ENCODE measurements around the gene SLC38A10. TPM values are rescaled to one million over a fixed set of nuclear protein-coding genes. Genes with fewer than 3 reads are reported as not detected.

The SLC38A10 gene
- total RNA-seq, 1 donor from 2014 or later: 102 TPM

DNA sequence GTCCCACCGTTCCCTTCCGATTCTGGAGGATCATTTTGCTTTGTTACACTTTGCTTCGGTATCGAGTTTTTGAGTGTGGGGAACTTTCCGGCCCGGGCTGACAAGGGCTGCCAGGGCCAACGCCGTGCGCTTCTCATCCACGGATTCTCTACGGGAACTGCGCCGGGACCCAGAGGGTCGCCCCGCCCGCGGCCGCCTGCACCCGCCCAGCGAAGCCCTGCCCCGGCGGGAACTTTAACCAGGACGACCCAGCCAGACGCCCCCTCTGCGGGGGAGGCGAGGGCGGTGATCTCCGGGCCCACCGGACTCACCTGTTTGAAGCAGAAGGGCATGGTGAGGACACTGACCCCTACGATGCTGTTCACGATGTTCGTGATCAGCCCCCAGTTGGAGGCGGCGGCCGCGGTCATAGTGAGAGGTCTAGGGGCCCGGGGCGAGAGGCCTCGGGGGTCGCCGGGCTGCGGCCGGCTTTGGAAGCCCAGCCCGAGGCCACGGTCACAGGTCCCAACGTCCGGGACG is 536 bp downstream of the SLC38A10 start:
- no peaks in the 10 kb centered on the region for H3K9me3 Mint-ChIP-seq
- H3K27me3 Mint-ChIP-seq (ENCODE audit: low read depth): no peaks in the 10 kb centered on the region
- no peak for DNase-seq (ENCODE audit: low spot score)
- H3K4me1 Mint-ChIP-seq (ENCODE audit: low read depth): peaks cover 22% of the 10 kb centered on the region
- H3K27ac Mint-ChIP-seq: peak overlapping the region; percentile 82
- peaks cover 17% of the 10 kb centered on the region for H3K36me3 Mint-ChIP-seq (ENCODE audit: low read depth)
- intact Hi-C loops (cut with micrococcal nuclease): loop anchor here (1.0 to 2.0 kb wide), 2 partner anchors 9 to 190 kb away; no protein-coding TSS in a partner anchor
- H3K4me3 Mint-ChIP-seq (ENCODE audit: low read depth): peak overlapping the region; percentile 87

DNA sequence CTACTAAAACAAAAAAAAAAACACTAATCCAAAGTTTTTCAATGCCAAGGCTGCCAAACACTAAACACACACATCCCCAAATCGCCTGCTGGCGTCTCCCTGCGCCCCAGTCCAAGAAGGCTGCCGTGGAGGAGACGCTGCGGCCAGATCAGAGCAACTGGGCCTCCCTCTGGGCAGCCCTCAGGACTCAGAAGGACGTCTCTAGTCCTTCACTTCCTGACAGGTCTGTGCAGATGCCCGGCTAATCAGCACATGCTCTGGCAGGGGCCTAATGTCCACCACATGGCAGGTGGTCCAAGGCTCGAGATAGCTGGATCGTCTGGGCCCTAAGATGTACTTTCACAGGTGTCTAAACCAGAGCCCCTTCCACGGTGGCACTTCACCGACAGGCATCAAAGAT is 2.7 kb downstream of the SLC38A10 start:
- peaks cover 22% of the 10 kb centered on the region for H3K4me1 Mint-ChIP-seq (ENCODE audit: low read depth)
- DNase-seq (ENCODE audit: low spot score): no peak
- H3K9me3 Mint-ChIP-seq: no peaks in the 10 kb centered on the region
- intact Hi-C loops (cut with micrococcal nuclease): no loop called here
- H3K4me3 Mint-ChIP-seq (ENCODE audit: low read depth): no peak overlapping the region
- no peak overlapping the region for H3K27ac Mint-ChIP-seq
- peaks cover 28% of the 10 kb centered on the region for H3K36me3 Mint-ChIP-seq (ENCODE audit: low read depth)
- no peaks in the 10 kb centered on the region for H3K27me3 Mint-ChIP-seq (ENCODE audit: low read depth)

DNA sequence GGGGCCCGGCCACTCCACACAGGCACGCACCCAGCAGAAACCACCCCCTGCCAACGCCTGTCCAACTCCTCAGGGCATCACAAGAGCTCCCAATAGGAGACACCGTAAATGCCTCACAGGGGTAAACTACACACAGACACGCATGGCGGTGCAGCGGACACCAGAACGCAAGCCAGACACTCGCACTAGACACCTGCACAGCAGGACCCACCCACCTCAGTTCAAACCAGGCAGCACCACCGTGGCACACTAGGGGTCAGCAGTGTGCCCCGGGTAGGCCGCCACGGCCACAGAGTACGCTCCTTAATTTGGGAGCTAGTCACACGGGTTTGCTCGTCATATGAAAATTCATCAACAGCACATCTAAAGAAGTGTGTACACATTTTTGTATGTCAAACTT is 3.4 kb downstream of the SLC38A10 start:
- Mint-ChIP-seq H3K27ac (no peak overlapping the region), H3K4me1 (ENCODE audit: low read depth) (peaks cover 22% of the 10 kb centered on the region), H3K27me3 (ENCODE audit: low read depth) (no peaks in the 10 kb centered on the region), H3K36me3 (ENCODE audit: low read depth) (peaks cover 36% of the 10 kb centered on the region), H3K4me3 (ENCODE audit: low read depth) (peak overlapping the region; percentile 21), H3K9me3 (no peaks in the 10 kb centered on the region)
- DNase-seq (ENCODE audit: low spot score): peak; percentile 60
- intact Hi-C loops (cut with micrococcal nuclease): no loop called here

DNA sequence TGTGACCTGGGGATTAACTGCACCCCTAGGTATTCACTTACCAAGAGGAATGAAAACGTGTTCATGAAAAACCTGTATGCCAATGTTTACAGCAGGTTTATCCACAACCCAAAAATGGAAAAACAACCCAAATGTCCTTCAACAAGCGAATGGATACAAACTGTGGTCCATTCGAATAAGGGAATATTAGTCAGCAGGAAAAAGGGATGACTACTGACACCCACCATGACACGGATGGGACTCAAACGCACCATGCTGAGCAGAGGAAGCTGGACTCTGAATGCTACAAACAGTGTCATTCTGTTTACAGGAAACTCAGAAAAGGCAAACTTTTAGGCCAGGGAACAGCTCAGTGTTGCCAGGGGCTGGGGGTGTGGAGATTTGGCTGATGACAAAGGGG is 4.9 kb downstream of the SLC38A10 start:
- intact Hi-C loops (cut with micrococcal nuclease): no loop called here
- Mint-ChIP-seq H3K4me3 (ENCODE audit: low read depth) (no peak overlapping the region), H3K36me3 (ENCODE audit: low read depth) (peaks cover 41% of the 10 kb centered on the region), H3K27me3 (ENCODE audit: low read depth) (no peaks in the 10 kb centered on the region), H3K27ac (no peak overlapping the region), H3K4me1 (ENCODE audit: low read depth) (peaks cover 17% of the 10 kb centered on the region), H3K9me3 (no peaks in the 10 kb centered on the region)
- no peak for DNase-seq (ENCODE audit: low spot score)

DNA sequence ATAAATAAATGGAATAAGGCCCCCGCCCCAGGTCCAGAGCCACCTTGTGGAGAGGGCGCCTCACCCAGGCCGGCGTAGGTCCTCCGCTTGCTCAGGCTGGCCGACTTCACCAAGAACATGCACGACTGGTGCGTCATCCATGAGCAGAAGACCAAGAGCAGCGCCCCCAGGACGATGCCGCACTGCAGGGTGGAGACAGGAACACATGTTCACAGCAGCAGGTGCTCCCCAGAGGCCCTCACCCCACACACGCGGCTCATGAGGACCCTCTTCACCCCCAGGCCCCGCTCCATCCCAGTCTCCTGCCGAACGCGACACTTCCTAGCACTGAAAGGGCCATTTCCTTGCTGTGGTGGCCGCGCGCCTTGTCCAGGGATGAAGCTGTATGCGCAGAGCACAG is 5.5 kb downstream of the SLC38A10 start:
- no peak for DNase-seq (ENCODE audit: low spot score)
- Mint-ChIP-seq H3K36me3 (ENCODE audit: low read depth) (peaks cover 46% of the 10 kb centered on the region), H3K4me1 (ENCODE audit: low read depth) (peaks cover 22% of the 10 kb centered on the region), H3K27me3 (ENCODE audit: low read depth) (no peaks in the 10 kb centered on the region), H3K9me3 (no peaks in the 10 kb centered on the region), H3K4me3 (ENCODE audit: low read depth) (no peak overlapping the region), H3K27ac (no peak overlapping the region)
- intact Hi-C loops (cut with micrococcal nuclease): no loop called here

DNA sequence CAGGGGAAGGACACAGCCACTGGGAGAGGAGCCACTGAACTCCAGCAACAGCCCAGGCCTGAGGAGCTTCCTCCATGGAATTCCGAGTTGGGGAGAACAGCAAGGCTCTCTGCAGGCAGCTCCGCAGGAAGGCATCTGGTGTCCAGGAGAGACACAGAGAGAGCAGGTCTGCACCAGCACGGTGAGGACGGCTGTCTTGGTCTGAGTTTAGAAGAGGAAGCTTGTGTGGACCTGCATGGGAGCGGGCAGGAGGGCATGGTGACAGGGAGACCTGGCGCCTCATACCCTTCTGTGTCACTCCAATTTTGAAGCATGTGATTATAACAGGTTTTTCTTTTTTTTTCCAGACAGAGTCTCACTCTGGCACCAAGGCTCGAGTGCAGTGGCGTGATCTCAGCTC is 6.4 kb downstream of the SLC38A10 start:
- Mint-ChIP-seq H3K9me3 (no peaks in the 10 kb centered on the region), H3K36me3 (ENCODE audit: low read depth) (peaks cover 43% of the 10 kb centered on the region), H3K4me3 (ENCODE audit: low read depth) (no peak overlapping the region), H3K4me1 (ENCODE audit: low read depth) (peaks cover 18% of the 10 kb centered on the region), H3K27me3 (ENCODE audit: low read depth) (no peaks in the 10 kb centered on the region), H3K27ac (no peak overlapping the region)
- intact Hi-C loops (cut with micrococcal nuclease): no loop called here
- no peak for DNase-seq (ENCODE audit: low spot score)

DNA sequence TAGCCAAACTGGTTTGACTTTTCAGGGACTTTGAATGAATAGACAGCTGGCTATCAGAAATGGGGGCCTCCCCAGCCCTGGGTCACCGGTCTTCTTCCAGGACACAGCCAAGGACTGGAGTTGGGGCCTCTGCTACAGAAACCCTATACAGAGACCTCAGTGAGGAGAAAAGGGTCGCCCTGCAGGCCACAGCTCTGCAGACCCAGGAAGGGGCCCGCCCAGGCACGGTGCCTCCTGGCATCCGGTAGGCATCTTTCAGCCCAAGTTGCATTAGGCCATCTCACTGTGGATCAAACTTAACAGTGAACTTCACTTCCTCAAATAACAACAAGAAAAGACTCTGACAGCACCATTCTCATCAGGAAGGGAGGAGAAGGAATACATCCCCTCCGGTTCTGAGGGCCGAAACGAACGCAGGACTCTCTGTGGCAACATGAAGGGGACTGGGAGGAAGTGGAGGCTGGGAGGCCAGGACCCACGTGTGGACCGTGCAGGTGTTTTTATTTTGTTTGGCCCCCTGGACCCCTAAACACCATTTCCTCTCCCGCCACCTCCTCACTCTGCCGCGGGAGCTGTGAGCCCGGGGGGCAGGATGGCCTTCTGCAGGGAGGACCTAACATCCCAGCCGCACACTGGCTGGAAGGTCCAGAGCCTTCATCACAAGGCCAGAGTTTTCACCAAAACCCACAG is 7.2 kb downstream of the SLC38A10 start:
- H3K9me3 Mint-ChIP-seq: no peaks in the 10 kb centered on the region
- H3K27me3 Mint-ChIP-seq (ENCODE audit: low read depth): no peaks in the 10 kb centered on the region
- no peak for DNase-seq (ENCODE audit: low spot score)
- peaks cover 16% of the 10 kb centered on the region for H3K4me1 Mint-ChIP-seq (ENCODE audit: low read depth)
- peaks cover 44% of the 10 kb centered on the region for H3K36me3 Mint-ChIP-seq (ENCODE audit: low read depth)
- intact Hi-C loops (cut with micrococcal nuclease): no loop called here
- no peak overlapping the region for H3K4me3 Mint-ChIP-seq (ENCODE audit: low read depth)
- H3K27ac Mint-ChIP-seq: no peak overlapping the region

DNA sequence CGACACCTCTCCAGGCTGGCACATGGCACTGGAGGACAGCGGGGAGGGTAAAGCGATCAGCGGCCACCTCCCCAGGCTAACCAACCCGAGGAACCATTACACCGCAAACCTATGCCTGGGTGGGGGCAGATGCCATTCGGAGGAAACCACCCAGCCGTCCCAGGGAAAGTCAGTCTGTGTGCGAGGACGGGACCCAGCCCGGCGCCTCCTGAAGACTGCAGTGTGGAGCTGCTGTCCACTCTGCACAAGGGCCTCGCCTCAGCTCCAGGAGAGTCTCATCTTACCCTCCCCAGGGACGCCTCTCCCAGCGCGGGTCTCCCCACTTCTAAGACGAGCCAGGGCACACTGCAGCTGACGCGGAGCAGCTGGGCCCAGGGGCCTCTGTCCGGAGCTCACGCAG is 8.0 kb downstream of the SLC38A10 start:
- H3K4me3 Mint-ChIP-seq (ENCODE audit: low read depth): no peak overlapping the region
- H3K36me3 Mint-ChIP-seq (ENCODE audit: low read depth): peaks cover 45% of the 10 kb centered on the region
- H3K27ac Mint-ChIP-seq: peak overlapping the region; percentile 69
- peaks cover 16% of the 10 kb centered on the region for H3K4me1 Mint-ChIP-seq (ENCODE audit: low read depth)
- H3K9me3 Mint-ChIP-seq: no peaks in the 10 kb centered on the region
- intact Hi-C loops (cut with micrococcal nuclease): no loop called here
- no peaks in the 10 kb centered on the region for H3K27me3 Mint-ChIP-seq (ENCODE audit: low read depth)
- no peak for DNase-seq (ENCODE audit: low spot score)

DNA sequence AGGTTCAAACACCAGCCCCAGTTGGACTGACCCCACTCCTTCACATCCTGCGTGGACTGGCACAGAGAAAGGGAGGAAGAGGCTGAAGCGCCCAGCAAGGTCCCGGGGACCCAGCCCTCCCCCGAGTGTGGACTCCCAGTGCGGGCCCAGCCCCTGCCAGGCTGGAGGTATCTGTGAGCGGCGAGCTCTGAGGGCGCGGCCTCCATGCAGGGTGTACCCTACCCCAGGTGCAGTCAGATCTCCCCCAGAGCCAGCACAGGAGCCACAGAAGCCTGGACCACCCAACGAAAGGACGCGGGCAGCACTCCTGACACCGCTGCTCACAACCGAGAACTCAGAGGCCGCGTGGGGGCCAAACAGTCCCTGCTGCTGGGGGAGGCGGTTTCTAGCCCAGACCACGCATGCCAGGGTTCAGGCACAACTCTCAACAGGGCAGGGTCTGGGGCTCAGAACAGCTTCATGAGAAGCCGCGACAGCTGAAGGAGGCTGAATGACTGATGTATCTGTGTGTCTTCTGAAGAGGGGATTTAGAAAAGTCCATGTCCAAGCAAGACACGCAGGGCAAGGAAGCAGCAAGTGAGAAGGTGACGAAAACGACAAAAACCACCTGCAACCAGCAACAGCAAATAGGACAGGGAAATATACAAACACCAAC is 8.5 kb downstream of the SLC38A10 start:
- Mint-ChIP-seq H3K27me3 (ENCODE audit: low read depth) (no peaks in the 10 kb centered on the region), H3K9me3 (no peaks in the 10 kb centered on the region), H3K4me3 (ENCODE audit: low read depth) (peak overlapping the region; percentile 86), H3K27ac (peak overlapping the region; percentile 95), H3K4me1 (ENCODE audit: low read depth) (peaks cover 14% of the 10 kb centered on the region), H3K36me3 (ENCODE audit: low read depth) (peaks cover 47% of the 10 kb centered on the region)
- intact Hi-C loops (cut with micrococcal nuclease): no loop called here
- no peak for DNase-seq (ENCODE audit: low spot score)

DNA sequence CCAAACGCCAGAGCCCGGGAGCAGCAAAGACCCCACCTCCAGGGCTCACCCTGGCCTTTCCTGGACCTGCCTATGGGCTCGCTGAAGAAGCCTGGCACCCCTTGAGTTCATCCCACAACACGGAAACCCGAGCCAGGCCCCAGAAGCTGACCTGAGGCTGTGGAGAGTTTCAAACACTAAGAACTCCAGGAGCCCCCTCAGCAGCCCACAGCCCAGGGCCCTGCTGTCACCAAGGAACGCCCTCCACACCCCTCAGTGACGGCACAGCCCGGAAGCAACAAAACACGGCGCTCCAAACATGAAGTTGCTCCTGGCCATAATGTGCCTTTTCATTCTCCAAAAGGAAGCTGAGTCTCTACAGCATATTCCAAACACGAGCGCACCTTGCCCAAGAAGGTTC is 9.2 kb downstream of the SLC38A10 start:
- Mint-ChIP-seq H3K9me3 (no peaks in the 10 kb centered on the region), H3K36me3 (ENCODE audit: low read depth) (peaks cover 46% of the 10 kb centered on the region), H3K27me3 (ENCODE audit: low read depth) (no peaks in the 10 kb centered on the region), H3K27ac (peak overlapping the region; percentile 95), H3K4me1 (ENCODE audit: low read depth) (peaks cover 12% of the 10 kb centered on the region), H3K4me3 (ENCODE audit: low read depth) (peak overlapping the region; percentile 86)
- no peak for DNase-seq (ENCODE audit: low spot score)
- intact Hi-C loops (cut with micrococcal nuclease): loop anchor here (1.0 kb wide), 1 partner anchor 9 kb away; the partner anchor contains the start of gene SLC38A10

DNA sequence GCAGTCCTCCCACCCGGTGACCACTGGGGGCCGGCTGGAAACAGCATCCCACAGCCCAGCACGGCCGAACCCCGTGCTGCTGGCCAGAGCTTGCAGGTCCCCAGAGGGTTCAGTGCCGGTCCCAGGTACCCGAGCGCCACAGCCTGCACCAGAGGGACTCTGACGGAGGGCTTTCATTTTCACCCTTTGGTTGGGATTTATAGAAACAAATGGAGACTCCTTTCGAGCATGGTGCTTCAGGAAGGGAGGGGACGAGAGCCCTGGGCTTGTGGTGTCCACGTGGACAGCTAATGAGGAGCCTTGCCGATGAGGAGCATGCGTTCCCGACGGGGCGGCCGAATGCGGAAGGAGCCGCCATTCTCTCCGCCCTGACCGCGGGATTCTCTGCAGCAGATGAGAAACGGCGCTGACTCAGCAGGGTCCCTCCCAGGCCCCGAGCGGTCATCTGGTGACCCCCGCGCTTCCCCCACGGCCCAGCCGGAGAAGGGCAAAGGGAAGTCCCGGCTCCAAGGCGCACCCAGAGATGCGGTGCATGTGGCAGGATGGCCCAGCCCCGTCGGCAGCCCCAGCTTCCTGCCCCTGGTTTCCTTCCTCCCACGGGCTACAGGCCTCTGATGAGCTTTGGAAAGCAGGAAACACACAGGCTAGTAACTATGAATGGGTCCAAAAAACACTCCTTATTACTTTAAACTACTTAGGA is 9.8 kb downstream of the SLC38A10 start:
- Mint-ChIP-seq H3K27me3 (ENCODE audit: low read depth) (no peaks in the 10 kb centered on the region), H3K9me3 (no peaks in the 10 kb centered on the region), H3K4me1 (ENCODE audit: low read depth) (peaks cover 12% of the 10 kb centered on the region), H3K36me3 (ENCODE audit: low read depth) (peaks cover 46% of the 10 kb centered on the region), H3K27ac (peak overlapping the region; percentile 95), H3K4me3 (ENCODE audit: low read depth) (peak overlapping the region; percentile 86)
- intact Hi-C loops (cut with micrococcal nuclease): loop anchor here (1.0 kb wide), 1 partner anchor 10 kb away; the partner anchor contains the start of gene SLC38A10
- peak; percentile 49 for DNase-seq (ENCODE audit: low spot score)

DNA sequence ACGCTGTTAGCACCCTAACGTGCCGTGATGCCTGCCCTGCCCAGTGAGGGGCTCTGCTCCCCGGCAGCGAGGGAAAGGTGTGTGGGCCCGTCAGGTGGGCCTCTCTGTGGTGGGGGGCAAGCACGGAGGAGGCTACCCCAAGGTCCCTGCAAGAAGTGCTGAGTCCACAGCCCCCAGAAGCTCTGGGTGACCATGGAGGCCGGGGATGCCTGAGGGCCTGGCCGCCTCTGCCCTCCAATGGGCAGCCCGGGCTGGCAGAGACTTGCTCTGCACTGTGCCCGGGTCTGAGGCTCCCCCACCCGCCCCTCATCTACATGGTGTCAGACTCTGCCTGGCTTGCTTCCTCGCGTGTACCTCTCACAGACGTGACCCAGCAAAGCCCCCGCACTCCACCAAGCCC is 12.2 kb downstream of the SLC38A10 start:
- no peak overlapping the region for H3K27ac Mint-ChIP-seq
- H3K4me3 Mint-ChIP-seq (ENCODE audit: low read depth): no peak overlapping the region
- no peak for DNase-seq (ENCODE audit: low spot score)
- peaks cover 50% of the 10 kb centered on the region for H3K36me3 Mint-ChIP-seq (ENCODE audit: low read depth)
- no peaks in the 10 kb centered on the region for H3K9me3 Mint-ChIP-seq
- intact Hi-C loops (cut with micrococcal nuclease): no loop called here
- no peaks in the 10 kb centered on the region for H3K27me3 Mint-ChIP-seq (ENCODE audit: low read depth)
- H3K4me1 Mint-ChIP-seq (ENCODE audit: low read depth): peaks cover 12% of the 10 kb centered on the region

DNA sequence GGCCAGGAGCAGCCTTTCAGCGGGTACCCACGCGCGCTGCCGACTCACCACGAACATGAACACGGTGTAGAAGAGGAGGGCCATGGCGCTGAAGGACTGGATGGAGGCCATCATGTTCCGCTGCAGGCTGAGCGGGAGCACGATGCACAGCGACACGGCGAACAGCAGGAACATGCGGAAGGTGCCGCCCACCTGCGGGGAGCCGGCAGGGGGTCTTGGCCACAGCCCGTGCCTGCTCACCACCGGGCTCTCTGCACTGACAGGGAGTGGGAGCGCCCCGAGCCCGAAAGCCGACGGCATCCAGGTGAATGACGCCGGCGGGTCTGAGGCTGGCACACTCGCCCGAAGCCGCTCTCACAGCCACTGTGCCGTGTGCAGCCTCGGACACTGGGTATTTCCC is 13.0 kb downstream of the SLC38A10 start:
- Mint-ChIP-seq H3K4me3 (ENCODE audit: low read depth) (no peak overlapping the region), H3K27ac (no peak overlapping the region), H3K27me3 (ENCODE audit: low read depth) (no peaks in the 10 kb centered on the region), H3K4me1 (ENCODE audit: low read depth) (peaks cover 10% of the 10 kb centered on the region), H3K9me3 (no peaks in the 10 kb centered on the region), H3K36me3 (ENCODE audit: low read depth) (peaks cover 47% of the 10 kb centered on the region)
- intact Hi-C loops (cut with micrococcal nuclease): no loop called here
- DNase-seq (ENCODE audit: low spot score): no peak
